ENCODE data around the gene RALGAPA2.
A peak's percentile ranks its signal among the peaks of the same experiment; 100 is the strongest.

RALGAPA2 gene

DNA sequence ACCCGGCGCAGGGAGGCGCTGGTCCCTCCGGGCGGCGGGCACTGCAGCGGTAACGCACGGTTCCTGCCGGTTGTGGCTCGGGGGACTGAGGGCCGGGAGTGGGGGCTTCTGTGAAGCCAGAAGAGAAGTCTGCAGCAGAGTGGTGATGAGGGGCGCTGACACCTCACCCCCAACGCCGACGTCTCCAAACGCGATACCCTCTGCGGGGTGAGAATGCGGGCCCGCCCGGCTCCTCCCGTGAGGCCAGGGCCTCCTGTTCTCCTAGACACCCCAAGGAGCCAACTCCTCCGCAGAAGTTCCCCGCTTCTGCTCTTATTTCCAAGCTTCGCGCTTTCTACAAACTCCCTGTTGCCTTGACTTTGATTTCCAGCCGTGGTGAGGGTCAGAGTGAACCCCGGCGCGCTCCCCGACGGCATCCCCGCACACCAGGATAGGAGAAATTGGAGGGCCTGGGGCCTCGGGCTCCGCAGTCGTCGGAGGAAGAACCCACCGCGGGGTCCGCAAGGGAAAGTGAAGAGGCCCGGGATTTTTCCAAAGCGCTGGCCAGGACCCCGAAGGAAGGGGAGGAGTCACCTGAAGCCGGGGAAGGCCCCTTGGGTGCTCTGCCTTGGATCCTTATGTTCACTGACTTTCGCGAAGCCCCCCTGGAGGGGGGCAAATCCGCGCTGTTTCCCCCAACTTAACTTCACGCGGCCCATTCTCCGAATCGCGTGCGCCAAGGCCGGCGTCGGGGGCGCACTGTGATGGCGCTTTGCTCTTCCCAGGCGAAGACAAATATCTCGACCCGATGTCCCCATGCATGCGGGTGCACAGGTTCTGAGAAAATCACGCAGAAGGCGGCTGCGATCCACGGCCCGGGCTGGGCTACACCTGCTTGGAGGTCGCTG lies 347.6 kb downstream of the RALGAPA2 start:
- no peak overlapping the region for H3K4me3 Mint-ChIP-seq
- H3K27ac Mint-ChIP-seq = no peak overlapping the region
- no peaks in the 10 kb centered on the region for H3K9me3 Mint-ChIP-seq
- H3K27me3 Mint-ChIP-seq (ENCODE audit: low read depth, poor library complexity) = peaks cover 89% of the 10 kb centered on the region
- TF ChIP-seq, protein P1, sequence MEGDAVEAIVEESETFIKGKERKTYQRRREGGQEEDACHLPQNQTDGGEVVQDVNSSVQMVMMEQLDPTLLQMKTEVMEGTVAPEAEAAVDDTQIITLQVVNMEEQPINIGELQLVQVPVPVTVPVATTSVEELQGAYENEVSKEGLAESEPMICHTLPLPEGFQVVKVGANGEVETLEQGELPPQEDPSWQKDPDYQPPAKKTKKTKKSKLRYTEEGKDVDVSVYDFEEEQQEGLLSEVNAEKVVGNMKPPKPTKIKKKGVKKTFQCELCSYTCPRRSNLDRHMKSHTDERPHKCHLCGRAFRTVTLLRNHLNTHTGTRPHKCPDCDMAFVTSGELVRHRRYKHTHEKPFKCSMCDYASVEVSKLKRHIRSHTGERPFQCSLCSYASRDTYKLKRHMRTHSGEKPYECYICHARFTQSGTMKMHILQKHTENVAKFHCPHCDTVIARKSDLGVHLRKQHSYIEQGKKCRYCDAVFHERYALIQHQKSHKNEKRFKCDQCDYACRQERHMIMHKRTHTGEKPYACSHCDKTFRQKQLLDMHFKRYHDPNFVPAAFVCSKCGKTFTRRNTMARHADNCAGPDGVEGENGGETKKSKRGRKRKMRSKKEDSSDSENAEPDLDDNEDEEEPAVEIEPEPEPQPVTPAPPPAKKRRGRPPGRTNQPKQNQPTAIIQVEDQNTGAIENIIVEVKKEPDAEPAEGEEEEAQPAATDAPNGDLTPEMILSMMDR (IDR thresholded peaks at IDR 0.05) = no peak
- peak; percentile 16 for DNase-seq
- H3K36me3 Mint-ChIP-seq (ENCODE audit: low read depth) = no peaks in the 10 kb centered on the region
- H3K4me1 Mint-ChIP-seq = peaks cover 12% of the 10 kb centered on the region

DNA sequence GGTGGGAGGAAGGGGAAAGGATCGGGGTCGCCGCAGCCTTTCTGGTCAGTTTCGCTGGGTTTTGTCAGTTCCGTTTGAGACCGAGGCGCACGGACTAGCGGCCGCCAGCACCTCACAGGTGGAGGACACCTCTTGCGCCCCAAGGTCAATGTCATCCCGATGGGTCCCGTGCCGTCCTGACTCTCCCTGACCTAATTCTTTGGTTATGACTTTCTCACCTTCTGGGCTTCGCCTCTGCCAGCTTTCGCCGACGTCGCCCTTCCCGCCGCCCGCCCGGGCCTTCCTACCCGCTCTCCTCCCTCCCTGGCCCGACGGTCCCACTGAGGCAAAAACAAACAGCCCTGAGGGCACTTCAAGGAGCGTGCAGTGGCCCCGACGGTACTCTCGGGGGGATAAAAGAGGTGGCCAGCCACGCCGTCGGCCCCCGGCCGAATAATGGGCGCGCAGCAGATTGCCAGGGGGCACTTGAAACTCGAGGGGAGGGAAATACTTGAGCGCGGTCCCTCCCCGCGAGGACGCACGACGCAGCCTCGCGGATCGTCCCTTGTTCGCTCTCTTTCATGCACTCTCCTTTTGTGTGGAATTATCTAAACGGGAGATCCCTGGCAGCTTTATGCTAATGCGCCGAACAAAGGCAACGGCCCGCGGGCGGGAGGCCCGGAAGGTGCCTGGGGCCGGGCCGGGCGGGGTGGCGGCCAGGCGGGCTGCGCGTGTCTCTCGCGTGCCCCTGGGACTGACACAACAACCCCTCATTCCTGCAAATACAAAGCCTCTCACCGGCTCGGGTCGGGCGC lies 348.4 kb downstream of the RALGAPA2 start:
- DNase-seq = peak; percentile 33
- TF ChIP-seq, protein P1 (IDR thresholded peaks at IDR 0.05) = no peak
- H3K4me3 Mint-ChIP-seq = no peak overlapping the region
- no peak overlapping the region for H3K27ac Mint-ChIP-seq
- H3K9me3 Mint-ChIP-seq = no peaks in the 10 kb centered on the region
- peaks cover 10% of the 10 kb centered on the region for H3K4me1 Mint-ChIP-seq
- H3K27me3 Mint-ChIP-seq (ENCODE audit: low read depth, poor library complexity) = peaks cover 90% of the 10 kb centered on the region
- no peaks in the 10 kb centered on the region for H3K36me3 Mint-ChIP-seq (ENCODE audit: low read depth)

DNA sequence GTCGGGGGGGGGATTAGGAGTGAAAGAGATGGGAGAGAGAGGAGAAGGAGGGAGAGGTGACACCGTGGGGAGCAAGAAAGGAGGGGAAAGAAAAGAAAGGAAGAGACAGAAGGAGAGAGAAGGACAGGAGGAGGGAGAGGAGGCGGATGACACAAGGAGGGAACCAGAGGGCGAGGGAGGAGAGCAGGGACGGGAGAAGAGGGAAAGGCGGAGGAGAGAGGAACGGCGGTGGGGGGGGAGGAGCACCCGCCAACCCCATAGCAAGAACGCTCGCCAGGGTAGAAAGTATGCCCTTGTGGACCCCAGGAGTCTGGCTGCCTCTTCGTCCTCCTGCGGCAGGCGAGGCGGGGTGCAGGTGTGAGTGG lies 349.0 kb downstream of the RALGAPA2 start:
- TF ChIP-seq, protein P1 (IDR thresholded peaks at IDR 0.05) = no peak
- H3K4me3 Mint-ChIP-seq = no peak overlapping the region
- H3K27me3 Mint-ChIP-seq (ENCODE audit: low read depth, poor library complexity) = peaks cover 91% of the 10 kb centered on the region
- H3K27ac Mint-ChIP-seq = no peak overlapping the region
- no peak for DNase-seq
- no peaks in the 10 kb centered on the region for H3K36me3 Mint-ChIP-seq (ENCODE audit: low read depth)
- peaks cover 4% of the 10 kb centered on the region for H3K9me3 Mint-ChIP-seq
- H3K4me1 Mint-ChIP-seq = peaks cover 10% of the 10 kb centered on the region

DNA sequence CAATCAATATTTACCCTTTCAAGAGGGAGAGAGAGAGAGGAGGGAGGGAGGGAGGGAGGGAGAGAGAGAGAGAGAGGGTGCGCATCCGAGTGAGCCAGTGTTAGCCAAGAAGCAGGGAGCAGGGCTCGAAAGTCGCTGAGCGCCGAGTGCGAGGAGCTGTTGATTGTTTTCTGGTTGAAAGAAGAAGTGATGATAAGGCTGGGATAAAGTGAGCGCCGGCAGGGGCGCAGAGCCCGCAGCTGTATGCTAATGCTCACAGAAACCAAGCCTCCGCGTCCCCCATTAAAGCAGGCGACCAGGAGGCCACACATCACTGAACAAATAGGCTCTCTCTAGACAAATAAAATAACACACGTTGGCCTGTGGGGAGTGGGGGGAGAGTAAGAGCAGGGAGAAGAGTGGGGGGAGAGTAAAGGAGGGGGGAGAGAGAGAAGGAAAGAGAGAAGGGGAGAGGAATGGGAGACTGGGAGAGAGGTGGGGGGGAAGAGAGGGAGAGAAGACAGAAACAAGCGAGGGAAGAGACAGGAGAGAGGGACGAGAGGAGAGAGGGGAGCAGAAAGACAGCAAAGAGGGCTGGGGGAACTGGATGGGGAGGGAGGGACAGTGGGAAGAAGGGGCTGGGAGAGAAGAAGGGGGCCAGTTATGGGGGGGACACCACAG lies 349.5 kb downstream of the RALGAPA2 start:
- H3K27ac Mint-ChIP-seq = no peak overlapping the region
- H3K27me3 Mint-ChIP-seq (ENCODE audit: low read depth, poor library complexity) = peaks cover 96% of the 10 kb centered on the region
- TF ChIP-seq, protein P1 (IDR thresholded peaks at IDR 0.05) = no peak
- H3K4me3 Mint-ChIP-seq = peak overlapping the region; percentile 49
- peaks cover 10% of the 10 kb centered on the region for H3K4me1 Mint-ChIP-seq
- H3K9me3 Mint-ChIP-seq = peaks cover 4% of the 10 kb centered on the region
- no peaks in the 10 kb centered on the region for H3K36me3 Mint-ChIP-seq (ENCODE audit: low read depth)
- DNase-seq = peak; percentile 39

DNA sequence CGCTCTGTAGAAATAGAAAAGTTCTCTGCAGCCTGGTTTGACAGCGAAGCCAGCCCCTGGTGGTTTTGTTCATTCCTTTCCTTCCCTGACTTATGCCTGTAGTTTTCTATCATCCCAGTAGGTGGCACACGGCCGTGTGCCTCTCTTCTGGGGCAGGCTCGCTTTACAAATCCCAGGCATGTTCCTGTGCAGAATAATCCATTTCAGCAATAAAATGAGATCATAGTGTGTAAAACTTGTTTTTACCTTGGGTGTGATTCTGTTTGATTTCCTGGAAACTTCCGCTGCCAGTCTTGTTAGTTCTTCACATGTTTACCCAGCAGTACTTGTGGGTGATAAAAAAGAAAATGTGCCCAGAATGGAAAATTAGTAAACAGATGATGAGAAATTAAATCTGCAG lies 352.0 kb downstream of the RALGAPA2 start:
- peak; percentile 57 for DNase-seq
- TF ChIP-seq, protein P1 (IDR thresholded peaks at IDR 0.05) = peak; percentile 81
- Mint-ChIP-seq H3K4me1 (peaks cover 10% of the 10 kb centered on the region), H3K4me3 (no peak overlapping the region), H3K36me3 (ENCODE audit: low read depth) (no peaks in the 10 kb centered on the region), H3K9me3 (peaks cover 12% of the 10 kb centered on the region), H3K27me3 (ENCODE audit: low read depth, poor library complexity) (peaks cover 75% of the 10 kb centered on the region), H3K27ac (no peak overlapping the region)

All from nephron progenitor cell (in vitro differentiated cells).